Nucleus accumbens (tissue), 56 donors: ENCODE data around the gene PHACTR4.
A peak's percentile ranks its signal among the peaks of the same experiment; 100 is the strongest.
"Not testable (repeated sequence)": the region's sequence is repeated elsewhere in the genome, so short reads cannot be mapped to it uniquely, and the experiment has no call there.

Experiments used
- DNase-seq, 56 donors: peaks; one replicate each; lab custom pipeline; 2025; lab: John Stamatoyannopoulos, UW

Gene PHACTR4

DNA sequence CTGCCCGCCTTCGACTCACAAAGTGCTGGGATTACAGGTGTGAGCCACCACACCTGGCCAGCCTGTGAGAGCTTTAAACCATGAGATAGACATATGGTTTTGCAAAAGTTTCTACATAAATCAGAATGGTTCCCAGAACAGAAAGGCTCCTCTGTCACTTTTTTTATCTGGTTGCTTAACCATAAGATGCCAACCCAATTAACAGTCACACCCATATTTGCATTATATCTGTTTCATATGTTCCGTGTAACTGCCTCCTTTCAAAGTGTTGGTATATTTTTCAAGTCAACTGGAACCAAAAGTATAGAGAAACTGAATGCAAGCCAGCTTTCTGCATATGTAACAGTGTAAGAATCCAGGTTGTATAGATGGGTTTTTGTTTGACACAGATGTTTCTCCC is 112.6 kb downstream of the PHACTR4 start:
- no peak for DNase-seq

DNA sequence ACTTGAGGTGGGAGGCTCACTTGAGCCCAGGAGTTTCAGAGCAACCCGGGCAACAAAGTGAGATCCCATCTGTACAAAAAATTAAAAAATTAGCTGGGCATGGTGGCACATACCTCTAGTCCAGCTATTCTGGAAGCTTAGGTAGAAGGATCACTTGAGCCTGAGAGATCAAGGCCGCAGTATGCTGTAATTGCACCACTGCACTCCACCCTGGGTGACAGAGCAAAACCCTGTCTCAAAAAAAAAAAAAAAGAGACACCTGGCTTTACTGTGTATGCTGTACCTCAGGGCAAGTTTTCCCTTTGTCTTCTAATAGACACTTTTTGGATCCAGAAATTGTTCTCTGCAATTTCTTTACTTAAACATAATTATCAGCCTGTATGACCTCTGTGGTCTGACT is 113.2 kb downstream of the PHACTR4 start:
- DNase-seq, result no peak

- no peak for DNase-seq
Observed at GRCh38 chr1:28494737-28495136, 125.2 kb downstream of the PHACTR4 start.

- no peak for DNase-seq
Observed at GRCh38 chr1:28499553-28499952, 130.0 kb downstream of the PHACTR4 start.

- no peak for DNase-seq
Observed at GRCh38 chr1:28501925-28502324, 132.4 kb downstream of the PHACTR4 start.

DNA sequence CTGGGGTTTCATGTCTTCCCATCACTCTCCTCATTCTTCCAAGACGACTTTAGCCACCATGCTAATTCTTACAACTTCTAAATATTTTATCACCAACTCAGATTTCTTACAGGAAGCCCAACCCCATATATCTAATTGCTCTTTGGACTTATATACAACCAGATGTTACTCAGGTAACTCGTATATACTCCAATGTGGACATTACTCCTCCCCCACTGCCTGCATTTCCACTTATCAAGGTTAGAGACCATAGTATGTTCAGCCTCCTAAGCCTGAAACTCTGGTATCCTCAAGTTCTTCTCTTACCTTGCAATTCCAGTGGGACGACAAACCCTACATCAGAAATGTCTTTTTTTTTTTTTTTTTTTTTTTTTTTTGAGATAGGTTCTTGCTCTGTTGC is 133.6 kb downstream of the PHACTR4 start:
- no peak for DNase-seq

- peak; percentile 62 to 97 (median 89) for DNase-seq
Observed at GRCh38 chr1:28505406-28506187, 136.1 kb downstream of the PHACTR4 start, which contains the start of gene RCC1. Gene RCC1 (plus strand): TSS chr1:28506043. CDS start chr1:28529867, 23,824 bp downstream.

GRCh38 chr1:28506907-28507246 is 137.3 kb downstream of the PHACTR4 start:
- DNase-seq, result no peak

DNA sequence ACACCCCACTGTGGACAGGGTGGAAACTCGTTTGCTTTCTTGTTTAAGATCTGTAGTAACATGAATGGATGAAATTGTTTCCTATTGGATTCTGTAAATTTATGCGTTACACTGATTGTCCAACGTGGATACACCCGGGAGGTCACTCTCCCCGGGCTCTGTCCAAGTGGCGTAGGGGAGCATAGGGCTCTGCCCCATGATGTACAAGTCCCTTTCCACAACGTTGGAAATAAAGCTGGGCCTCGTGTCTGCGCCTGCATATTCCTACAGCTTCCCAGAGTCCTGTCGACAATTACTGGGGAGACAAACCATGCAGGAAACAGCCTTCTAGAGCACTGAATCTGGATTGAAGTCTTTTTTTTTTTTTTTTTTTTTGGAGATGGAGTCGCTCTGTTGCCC is 137.7 kb downstream of the PHACTR4 start:
- DNase-seq, result no peak

DNA sequence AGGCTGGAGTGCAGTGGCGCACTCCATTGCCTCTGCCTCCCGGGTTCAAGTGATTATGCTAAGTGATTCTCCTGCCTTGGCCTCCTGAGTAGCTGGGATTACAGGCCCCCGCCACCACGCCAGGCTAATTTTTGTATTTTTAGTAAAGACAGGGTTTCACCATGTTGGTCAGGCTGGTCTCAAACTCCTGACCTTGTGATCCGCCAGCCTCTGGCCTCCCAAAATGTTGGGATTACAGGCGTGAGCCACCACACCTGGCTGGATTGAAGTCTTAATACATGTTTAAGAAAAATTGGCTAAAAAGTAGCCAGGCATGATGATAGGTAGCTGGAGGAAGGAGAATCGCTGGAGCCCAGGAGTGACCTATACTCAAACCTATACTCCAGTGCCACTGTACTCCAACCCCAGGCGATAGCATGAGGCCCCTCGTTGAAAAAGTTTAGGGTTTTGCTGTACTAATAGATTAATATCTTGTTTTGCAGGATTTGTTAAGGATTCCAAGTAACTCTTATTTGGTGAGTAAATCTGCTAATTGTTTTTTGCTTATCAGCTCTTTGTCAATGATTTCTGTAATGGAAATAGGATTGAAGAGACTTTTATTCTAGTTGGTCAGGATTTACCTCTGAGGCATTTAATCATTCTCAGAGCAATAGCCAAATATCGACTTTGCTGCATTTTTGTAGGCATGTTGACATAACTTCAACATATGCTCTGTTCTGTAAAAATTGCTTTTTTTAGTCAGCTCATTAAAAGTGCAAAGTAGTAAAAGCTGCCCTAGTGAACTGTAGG is 138.3 kb downstream of the PHACTR4 start:
- DNase-seq, result no peak

DNA sequence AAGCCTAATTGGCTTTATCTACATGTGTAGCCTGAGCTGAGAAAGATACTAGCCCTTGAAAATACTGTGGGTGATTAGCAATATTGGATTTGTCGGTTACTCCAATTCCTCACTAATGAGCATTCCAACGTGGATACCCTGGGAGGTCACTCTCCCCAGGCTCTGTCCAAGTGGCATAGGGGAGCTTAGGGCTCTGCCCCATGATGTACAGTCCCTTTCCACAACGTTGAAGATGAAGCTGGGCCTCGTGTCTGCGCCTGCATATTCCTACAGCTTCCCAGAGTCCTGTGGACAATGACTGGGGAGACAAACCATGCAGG is 138.9 kb downstream of the PHACTR4 start:
- no peak for DNase-seq

- no peak for DNase-seq
Observed at GRCh38 chr1:28509705-28510272, 140.2 kb downstream of the PHACTR4 start.

- no peak for DNase-seq
Observed at GRCh38 chr1:28510273-28510969, 140.9 kb downstream of the PHACTR4 start.

DNA sequence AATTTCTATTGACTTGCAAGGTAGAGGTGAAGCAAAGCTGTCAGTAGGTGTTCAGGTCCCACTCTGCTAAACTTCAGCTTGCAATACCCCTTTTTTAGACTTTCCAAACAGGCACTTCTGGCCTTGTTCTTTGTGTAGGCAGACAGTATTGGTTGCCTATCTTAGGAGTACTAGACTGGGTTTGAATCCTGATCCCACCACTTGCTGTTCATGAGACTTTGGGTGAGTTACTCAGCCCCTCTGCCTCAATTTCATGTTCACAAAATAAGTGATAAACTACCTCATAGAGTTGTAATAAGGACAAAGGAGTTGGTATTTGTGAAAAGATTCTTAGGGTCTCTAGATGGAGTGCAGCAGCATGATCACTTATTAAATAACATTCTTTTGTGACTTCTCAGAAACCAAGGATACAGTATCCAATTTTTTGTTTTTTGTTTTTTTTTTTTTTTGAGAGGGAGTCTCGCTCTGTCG is 141.5 kb downstream of the PHACTR4 start:
- DNase-seq, result no peak

GRCh38 chr1:28512058-28512611 is 142.6 kb downstream of the PHACTR4 start:
- DNase-seq, result no peak

DNA sequence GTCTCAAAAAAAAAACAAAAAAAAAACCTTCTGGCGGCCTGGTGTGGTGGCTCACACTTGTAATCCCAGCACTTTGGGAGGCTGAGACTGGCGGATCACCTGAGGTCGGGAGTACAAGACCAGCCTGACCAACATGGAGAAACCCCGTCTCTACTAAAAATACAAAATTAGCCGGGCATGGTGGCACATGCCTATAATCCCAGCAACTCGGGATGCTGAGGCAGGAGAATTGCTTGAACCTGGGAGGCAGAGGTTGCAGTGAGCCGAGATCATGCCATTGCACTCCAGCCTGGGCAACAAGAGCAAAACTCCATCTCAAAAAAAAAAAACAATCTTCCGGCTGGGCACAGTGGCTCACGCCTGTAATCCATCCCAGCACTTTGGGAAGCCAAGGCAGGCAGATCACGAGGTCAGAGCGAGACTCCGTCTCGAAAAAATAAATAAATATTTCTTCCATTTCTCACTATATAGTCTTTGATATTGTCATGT is 144.9 kb downstream of the PHACTR4 start:
- not testable (repeated sequence) for DNase-seq

GRCh38 chr1:28516518-28516956 is 147.0 kb downstream of the PHACTR4 start:
- no peak for DNase-seq

GRCh38 chr1:28517649-28517999 is 148.1 kb downstream of the PHACTR4 start:
- DNase-seq, result peak in 4 of 56 donors; percentile 19 to 37 (median 24)

DNA sequence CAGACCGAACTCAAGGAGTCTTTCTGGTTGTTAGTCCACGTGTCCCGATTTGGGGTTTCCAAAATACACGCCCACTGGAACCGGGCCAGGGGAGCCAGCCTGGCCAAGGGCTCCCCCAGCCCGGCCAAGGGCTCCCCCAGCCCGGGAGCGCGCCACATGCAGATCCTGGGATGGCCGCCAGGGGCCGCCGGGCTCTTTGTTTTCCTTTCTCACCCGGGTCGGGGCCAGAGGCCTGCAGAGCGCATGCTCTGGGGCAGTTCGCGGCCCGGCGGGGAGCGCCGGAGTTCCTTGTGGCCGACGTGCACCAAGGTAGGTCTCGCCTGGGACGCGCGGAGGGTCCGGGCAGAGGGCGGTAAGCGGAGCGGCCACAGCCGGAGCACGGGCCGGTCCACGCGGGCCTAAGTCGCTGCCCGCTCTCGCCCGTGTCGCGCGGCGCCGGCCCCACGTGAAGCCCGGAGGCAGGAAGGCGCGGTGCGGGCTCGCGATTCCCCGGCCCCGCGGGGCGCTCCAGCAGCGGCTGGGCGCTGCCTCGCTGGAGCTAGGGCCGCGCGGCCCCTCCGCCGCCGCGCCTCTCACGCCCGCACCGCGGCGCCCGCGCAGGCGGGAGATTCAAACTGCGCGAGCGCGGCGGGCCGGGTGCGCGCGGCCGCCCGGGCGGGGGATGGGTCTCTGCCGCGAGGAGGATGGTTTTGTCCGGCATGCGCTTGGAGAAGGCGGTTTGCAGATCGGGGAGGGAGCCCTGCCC is 148.6 kb downstream of the PHACTR4 start:
- peak in 55 of 56 donors; percentile 13 to 93 (median 77) for DNase-seq
